ENCODE results near the gene CHIC2. TPM values are rescaled to one million over a fixed set of nuclear protein-coding genes. Genes with fewer than 3 reads are reported as not detected.

Gene CHIC2
- total and polyA plus RNA-seq, 2 of the 4 experiments (the other 2 are of a cell fraction), result 20.4 to 26.3 TPM

DNA sequence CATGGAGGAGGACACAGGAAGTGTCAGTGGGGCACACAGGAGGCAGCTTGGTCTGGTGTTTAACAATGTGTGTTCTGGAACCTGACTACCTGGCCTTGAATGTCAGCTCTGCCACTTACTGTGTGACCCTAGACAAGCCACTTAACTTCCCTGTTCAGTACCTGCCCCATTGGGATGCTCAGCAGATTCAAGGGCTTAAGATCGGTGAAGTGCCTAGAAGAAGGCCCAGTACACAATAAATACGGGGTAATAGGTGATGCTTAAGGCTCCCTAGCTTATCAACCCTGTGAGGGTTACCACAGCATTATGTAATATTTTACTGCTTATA, 1.6 kb upstream of the CHIC2 start:
- in situ Hi-C loops (cut with MboI; ENCODE audit: low sequenced_read_pairs), result loop anchor here (10.0 to 25.0 kb wide), 2 partner anchors 149 to 1054 kb away; no protein-coding TSS in a partner anchor
- POLR2A ChIA-PET (ENCODE audit: unreplicated experiment), result no interaction called here
- Histone ChIP-seq H3K36me3 (ENCODE audit: control insufficient read depth, insufficient read depth, low read length) (no peaks in the 10 kb centered on the region), H3K4me1 (ENCODE audit: control insufficient read depth, insufficient read depth, low read length) (peaks cover 13% of the 10 kb centered on the region; the same call in 1 of the 2 replicates), H3K9me3 (ENCODE audit: control insufficient read depth, insufficient read depth, low read length) (no peaks in the 10 kb centered on the region), H3K23ac (ENCODE audit: low read depth, low read length) (peak overlapping the region; percentile 74), H3K4me3 (ENCODE audit: insufficient read depth, low read depth, low read length) (no peak overlapping the region), H2AFZ (replicated peaks; ENCODE audit: low read length, poor library complexity) (peak overlapping the region; percentile 71), H3K9ac (ENCODE audit: low read depth, low read length) (no peak overlapping the region), H3K27me3 (ENCODE audit: control insufficient read depth, insufficient read depth, low read length) (no peaks in the 10 kb centered on the region), H2BK15ac (ENCODE audit: low read depth, low read length) (peak overlapping the region; percentile 100), H3K14ac (replicated peaks; ENCODE audit: low read depth, low read length) (peak overlapping the region; percentile 89), H3K9me1 (ENCODE audit: insufficient read depth, low read length) (peaks cover 16% of the 10 kb centered on the region), H4K91ac (ENCODE audit: insufficient read depth, low read depth, low read length) (peak overlapping the region; percentile 70), H2AK9ac (replicated peaks; ENCODE audit: low read depth, low read length, poor library complexity) (peak overlapping the region; percentile 66), H4K5ac (ENCODE audit: low read depth, low read length) (peak overlapping the region; percentile 62), H3K4me2 (ENCODE audit: low read depth, low read length) (peak overlapping the region; percentile 13; the same call in 1 of the 2 replicates), H2BK20ac (ENCODE audit: low read depth, low read length) (peak overlapping the region; percentile 81), H2BK120ac (ENCODE audit: low read depth, low read length) (peak overlapping the region; percentile 90), H3K56ac (ENCODE audit: extremely low read depth, insufficient read depth, low read length) (no peak overlapping the region; the same call in 1 of the 2 replicates), H3K18ac (ENCODE audit: low read depth, low read length) (peak overlapping the region; percentile 40; the same call in 1 of the 2 replicates), H3K4ac (ENCODE audit: low read depth, low read length) (peak overlapping the region; percentile 84), H2AK5ac (ENCODE audit: low read depth, low read length) (peak overlapping the region; percentile 97), H4K8ac (ENCODE audit: low read depth in 2 of 2, low read length in 2 of 2) (peak overlapping the region; percentile 27 to 83; a peak in 3 of 4 replicates), H3K27ac (ENCODE audit: insufficient read depth, low read length) (peak overlapping the region; percentile 5; the same call in 1 of the 2 replicates), H2BK5ac (ENCODE audit: low read depth, low read length, poor library complexity, severe bottlenecking) (peak overlapping the region; percentile 64), H4K20me1 (ENCODE audit: insufficient read depth, low read length) (peaks cover 22% of the 10 kb centered on the region; the same call in 1 of the 2 replicates), H3K79me1 (ENCODE audit: low read depth in 1 of 2, low read length in 2 of 2) (peaks cover 5 to 23% of the 10 kb centered on the region in 2 experiments; a peak in 3 of 4 replicates)
- CTCF ChIA-PET, result no interaction called here
- intact Hi-C loops (cut with micrococcal nuclease), result loop anchor here (10.0 kb wide), 1 partner anchor 361 kb away; no protein-coding TSS in a partner anchor
- ATAC-seq (ENCODE audit: low read depth) (no peak), DNase-seq (no peak)
- no TSS peak for BruUV-seq (replicated peaks)
- no peak for TF ChIP-seq RCOR1 (IDR thresholded peaks at IDR 0.05; ENCODE audit: insufficient replicate concordance, low read length)
- no peak for TF ChIP-seq RAD21 (IDR thresholded peaks at IDR 0.05; ENCODE audit: low read length)
- no peak for TF ChIP-seq RFX5 (IDR thresholded peaks at IDR 0.05; ENCODE audit: low read depth, low read length)
- WGBS, 2 experiments (ENCODE audit: extremely low coverage in 2 of 2, insufficient read length in 1 of 2), result no CpG with 5 or more reads among the region's 2 CpGs
- dilution Hi-C loops (cut with HindIII; ENCODE audit: low sequenced_read_pairs, unreplicated experiment), result no loop called here
